ENCODE measurements around the gene STXBP5. TPM values are rescaled to one million over a fixed set of nuclear protein-coding genes. Genes with fewer than 3 reads are reported as not detected.
A peak's percentile ranks its signal among the peaks of the same experiment; 100 is the strongest.
"Not testable (repeated sequence)": the region's sequence is repeated elsewhere in the genome, so short reads cannot be mapped to it uniquely, and the experiment has no call there.

STXBP5 gene
- total RNA-seq, 4 donors from 2014 or later: 18.1 to 22.1 (median 20.0) TPM

DNA sequence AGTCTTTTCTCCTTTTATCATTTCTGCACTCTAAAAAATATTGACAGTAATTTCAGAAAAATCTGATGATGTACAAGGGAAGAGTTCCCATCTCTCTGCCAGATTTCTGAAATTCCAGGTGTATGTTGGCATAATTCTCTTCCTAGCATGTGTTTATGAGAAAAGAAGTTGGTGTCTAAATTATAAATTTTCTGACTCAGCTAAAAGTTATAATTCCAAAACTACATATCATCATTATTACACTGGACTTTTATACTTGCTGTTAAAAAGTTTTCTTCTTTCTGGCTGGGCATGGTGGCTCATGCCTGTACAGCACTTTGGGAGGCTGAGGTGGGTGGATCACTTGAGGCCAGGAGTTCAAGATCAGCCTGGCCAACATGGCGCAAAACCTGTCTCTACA, 168.6 kb downstream of the STXBP5 start:
- Histone ChIP-seq H3K4me1 (no peaks in the 10 kb centered on the region), H3K27ac (replicated peaks in 1 of 4) (no peak overlapping the region), H3K36me3 (peaks cover 0 to 8% (median 0%) of the 10 kb centered on the region in 4 donors), H3K4me3 (no peak overlapping the region), H3K9me3 (no peaks in the 10 kb centered on the region), H3K27me3 (no peaks in the 10 kb centered on the region)
- 100% methylated on average over 1 of the region's 1 CpG for WGBS
- TF ChIP-seq CTCF (IDR thresholded peaks at IDR 0.05): no peak
- TF ChIP-seq EP300 (IDR thresholded peaks at IDR 0.05): no peak
- no peak for TF ChIP-seq POLR2A (IDR thresholded peaks at IDR 0.05; ENCODE audit: low read depth)
- DNase-seq (ENCODE audit: extremely low spot score): no peak
- intact Hi-C loops (cut with DNase I): no loop called here

GRCh38 chr6:147378819-147379218, 174.6 kb downstream of the STXBP5 start:
- Histone ChIP-seq H3K27ac (replicated peaks in 1 of 4) (no peak overlapping the region), H3K4me1 (no peaks in the 10 kb centered on the region), H3K9me3 (no peaks in the 10 kb centered on the region), H3K27me3 (no peaks in the 10 kb centered on the region), H3K4me3 (no peak overlapping the region), H3K36me3 (peaks cover 0 to 30% (median 10%) of the 10 kb centered on the region in 4 donors)
- no peak for DNase-seq (ENCODE audit: extremely low spot score)
- WGBS: 97% methylated on average over 1 of the region's 1 CpG
- intact Hi-C loops (cut with DNase I): no loop called here
- TF ChIP-seq CTCF (IDR thresholded peaks at IDR 0.05): no peak
- TF ChIP-seq POLR2A (IDR thresholded peaks at IDR 0.05; ENCODE audit: low read depth): no peak
- TF ChIP-seq EP300 (IDR thresholded peaks at IDR 0.05): no peak
- TF ChIP-seq POLR2AphosphoS5 (IDR thresholded peaks at IDR 0.05): no peak

- H3K27ac ChIP-seq (replicated peaks in 1 of 4); intact Hi-C loops (cut with DNase I); H3K4me1 ChIP-seq; H3K4me3 ChIP-seq; H3K9me3 ChIP-seq; DNase-seq (ENCODE audit: extremely low spot score); H3K27me3 ChIP-seq: not testable (repeated sequence)
- peaks cover 7 to 40% (median 20%) of the 10 kb centered on the region in 4 donors for H3K36me3 ChIP-seq
- 98% methylated on average over 3 of the region's 3 CpGs for WGBS
Measured at GRCh38 chr6:147380841-147381240, 176.6 kb downstream of the STXBP5 start.

- TF ChIP-seq EP300 (IDR thresholded peaks at IDR 0.05): no peak
- no peak for TF ChIP-seq CTCF (IDR thresholded peaks at IDR 0.05)
- no peak for TF ChIP-seq POLR2AphosphoS5 (IDR thresholded peaks at IDR 0.05)
- no peak for TF ChIP-seq POLR2A (IDR thresholded peaks at IDR 0.05; ENCODE audit: low read depth)
- no peak for DNase-seq (ENCODE audit: extremely low spot score)
- 82% methylated on average over 3 of the region's 3 CpGs for WGBS
- H3K9me3 ChIP-seq: no peaks in the 10 kb centered on the region
- H3K27ac ChIP-seq (replicated peaks in 1 of 4): no peak overlapping the region
- no peaks in the 10 kb centered on the region for H3K4me1 ChIP-seq
- no peak overlapping the region for H3K4me3 ChIP-seq
- intact Hi-C loops (cut with DNase I): no loop called here
- H3K36me3 ChIP-seq: peaks cover 7 to 36% (median 20%) of the 10 kb centered on the region in 4 donors
- H3K27me3 ChIP-seq: no peaks in the 10 kb centered on the region
Measured at GRCh38 chr6:147381712-147382111, 177.5 kb downstream of the STXBP5 start.

DNA sequence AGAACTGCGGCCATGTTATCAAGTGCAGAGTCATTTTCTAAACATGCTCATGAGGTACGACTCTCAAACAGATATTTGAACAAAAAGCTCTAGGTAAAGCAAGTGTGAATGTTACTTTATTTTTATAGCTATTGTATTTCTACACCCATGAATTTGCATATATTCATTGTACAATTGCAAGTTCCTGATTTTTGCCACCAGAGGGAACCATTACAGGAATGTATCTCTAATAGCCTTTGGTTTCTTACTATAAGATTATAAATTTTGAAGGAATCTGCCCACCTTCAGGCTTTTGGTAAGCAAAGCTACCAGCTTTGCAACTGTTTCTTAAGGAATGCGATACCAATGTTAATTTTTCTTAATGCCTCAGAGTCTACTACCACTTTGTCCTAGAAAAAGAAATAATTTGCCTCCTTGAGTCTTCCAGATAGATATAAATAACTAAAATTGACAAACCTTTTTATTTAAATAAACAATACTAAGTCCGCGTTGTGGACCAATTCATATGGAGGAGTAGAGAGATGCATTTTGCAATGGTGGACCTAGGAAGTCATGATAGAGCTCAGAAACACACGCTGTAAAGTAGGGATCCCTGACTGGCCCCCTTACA, 178.8 kb downstream of the STXBP5 start:
- DNase-seq (ENCODE audit: extremely low spot score): no peak
- intact Hi-C loops (cut with DNase I): no loop called here
- H3K9me3 ChIP-seq: no peaks in the 10 kb centered on the region
- no peak overlapping the region for H3K4me3 ChIP-seq
- no peaks in the 10 kb centered on the region for H3K4me1 ChIP-seq
- peaks cover 7 to 36% (median 20%) of the 10 kb centered on the region in 4 donors for H3K36me3 ChIP-seq
- H3K27ac ChIP-seq (replicated peaks in 1 of 4): no peak overlapping the region
- 93% methylated on average over 6 of the region's 6 CpGs for WGBS
- no peaks in the 10 kb centered on the region for H3K27me3 ChIP-seq
- TF ChIP-seq EP300 (IDR thresholded peaks at IDR 0.05) (no peak), POLR2A (IDR thresholded peaks at IDR 0.05; ENCODE audit: low read depth) (no peak), CTCF (IDR thresholded peaks at IDR 0.05) (peak; percentile 43 to 63 (median 47))

Data from esophagus muscularis mucosa (tissue), 4 donors.